ENCODE results near the gene CSNK1G2.

CSNK1G2 gene

GRCh38 chr19:1943661-1944087 lies 2.7 kb downstream of the CSNK1G2 start:
- FAIRE-seq (no peak), DNase-seq (ENCODE audit: insufficient read length, low spot score) (no peak)

GRCh38 chr19:1944088-1944915 lies 3.3 kb downstream of the CSNK1G2 start:
- FAIRE-seq (no peak), DNase-seq (ENCODE audit: insufficient read length, low spot score) (no peak)

- no peak for DNase-seq (ENCODE audit: insufficient read length, low spot score)
- FAIRE-seq: no peak
These were observed 4.1 kb downstream of the CSNK1G2 start for GRCh38 chr19:1944916-1945561.

GRCh38 chr19:1945899-1946298 lies 4.9 kb downstream of the CSNK1G2 start:
- DNase-seq (ENCODE audit: insufficient read length, low spot score) (no peak), FAIRE-seq (no peak)

- DNase-seq (ENCODE audit: insufficient read length, low spot score) (no peak), FAIRE-seq (no peak)
These were observed 6.8 kb downstream of the CSNK1G2 start for GRCh38 chr19:1947651-1948209.

GRCh38 chr19:1949304-1950101 lies 8.5 kb downstream of the CSNK1G2 start:
- DNase-seq (ENCODE audit: insufficient read length, low spot score) (no peak), FAIRE-seq (no peak)

- no peak for FAIRE-seq
- no peak for DNase-seq (ENCODE audit: insufficient read length, low spot score)
These were observed 9.7 kb downstream of the CSNK1G2 start for GRCh38 chr19:1950640-1951039.

GRCh38 chr19:1952635-1953034 lies 11.7 kb downstream of the CSNK1G2 start:
- no peak for DNase-seq (ENCODE audit: insufficient read length, low spot score)
- FAIRE-seq: no peak

GRCh38 chr19:1953037-1953436 lies 12.1 kb downstream of the CSNK1G2 start:
- FAIRE-seq (no peak), DNase-seq (ENCODE audit: insufficient read length, low spot score) (no peak)

- no peak for FAIRE-seq
- DNase-seq (ENCODE audit: insufficient read length, low spot score): no peak
These were observed 12.6 kb downstream of the CSNK1G2 start for GRCh38 chr19:1953441-1954094.

- FAIRE-seq (no peak), DNase-seq (ENCODE audit: insufficient read length, low spot score) (no peak)
These were observed 13.6 kb downstream of the CSNK1G2 start for GRCh38 chr19:1954532-1954933.

- FAIRE-seq (no peak), DNase-seq (ENCODE audit: insufficient read length, low spot score) (no peak)
These were observed 14.5 kb downstream of the CSNK1G2 start for GRCh38 chr19:1955171-1956121.

GRCh38 chr19:1956122-1956494 lies 15.1 kb downstream of the CSNK1G2 start:
- FAIRE-seq (no peak), DNase-seq (ENCODE audit: insufficient read length, low spot score) (no peak)

- DNase-seq (ENCODE audit: insufficient read length, low spot score) (no peak), FAIRE-seq (no peak)
These were observed 16.0 kb downstream of the CSNK1G2 start for GRCh38 chr19:1956868-1957492.

GRCh38 chr19:1957562-1958248 lies 16.7 kb downstream of the CSNK1G2 start:
- FAIRE-seq: no peak
- no peak for DNase-seq (ENCODE audit: insufficient read length, low spot score)

GRCh38 chr19:1959928-1960589 lies 19.1 kb downstream of the CSNK1G2 start:
- DNase-seq (ENCODE audit: insufficient read length, low spot score): no peak
- no peak for FAIRE-seq

- DNase-seq (ENCODE audit: insufficient read length, low spot score) (no peak), FAIRE-seq (no peak)
These were observed 20.3 kb downstream of the CSNK1G2 start for GRCh38 chr19:1961000-1961883.
